Glomerular visceral epithelial cell (primary cell): Measurements from ENCODE around the gene PDE6B.
"Not testable (repeated sequence)": the region's sequence is repeated elsewhere in the genome, so short reads cannot be mapped to it uniquely, and the experiment has no call there.

Experiments used
- DNase-seq: peaks from one replicate; pipeline ENCODE4 v3.0.0-alpha.2; 2016; ENCODE audit errors: extremely low spot score

Gene PDE6B

GRCh38 chr4:669806-670559, 44.6 kb downstream of the PDE6B start:
- DNase-seq: not testable (repeated sequence)

- DNase-seq: no peak
These were observed 46.4 kb downstream of the PDE6B start for GRCh38 chr4:671769-672168.

- DNase-seq: no peak
These were observed 48.1 kb downstream of the PDE6B start for GRCh38 chr4:673349-674091.

GRCh38 chr4:674172-675035, 49.0 kb downstream of the PDE6B start, which contains the start of the genes ATP5ME and MYL5:
TSS of gene ATP5ME (minus strand) at chr4:674276. CDS start at chr4:674247, 29 bp downstream.
TSS of gene MYL5 (plus strand) at chr4:674542. CDS start at chr4:678027, 3,485 bp downstream.
- DNase-seq: peak; percentile 97

- DNase-seq: no peak
These were observed 49.9 kb downstream of the PDE6B start for GRCh38 chr4:675036-675882.

- DNase-seq: no peak
These were observed 50.9 kb downstream of the PDE6B start for GRCh38 chr4:675980-676870.

- DNase-seq: no peak
These were observed 51.5 kb downstream of the PDE6B start for GRCh38 chr4:676871-677235.

GRCh38 chr4:677431-678293, 52.3 kb downstream of the PDE6B start:
- DNase-seq: no peak

GRCh38 chr4:678331-679103, 53.1 kb downstream of the PDE6B start:
- DNase-seq: no peak

- no peak for DNase-seq
These were observed 53.7 kb downstream of the PDE6B start for GRCh38 chr4:679104-679481.

GRCh38 chr4:679629-680028, 54.3 kb downstream of the PDE6B start:
- no peak for DNase-seq

GRCh38 chr4:680091-680490, 54.7 kb downstream of the PDE6B start:
- DNase-seq: no peak

GRCh38 chr4:680551-680927, 55.2 kb downstream of the PDE6B start:
- DNase-seq: no peak

- no peak for DNase-seq
These were observed 55.7 kb downstream of the PDE6B start for GRCh38 chr4:680928-681645.

- no peak for DNase-seq
These were observed 56.5 kb downstream of the PDE6B start for GRCh38 chr4:681736-682451.

GRCh38 chr4:682490-683172, 57.3 kb downstream of the PDE6B start:
- DNase-seq: no peak
